M059J (cell line): ENCODE data around the gene EDC3. TPM values are rescaled to one million over a fixed set of nuclear protein-coding genes. Genes with fewer than 3 reads are reported as not detected.
"Not testable (repeated sequence)": the region's sequence is repeated elsewhere in the genome, so short reads cannot be mapped to it uniquely, and the experiment has no call there.

Experiments
- DNase-seq: peaks from one replicate; pipeline ENCODE4 v3.0.0-alpha.2; 2012; ENCODE audit warnings: low read depth
- total RNA-seq: library from RNA; depleted of rRNA; stranded (reverse); fragments of >200 nt; shearing (Covaris generic); gene quantifications from 2 replicates; pipeline ENCODE4 v1.2.3, GENCODE V29; 2014

The EDC3 gene
- total RNA-seq, 1 experiment from 2014 or later, result 9.8 TPM

DNA sequence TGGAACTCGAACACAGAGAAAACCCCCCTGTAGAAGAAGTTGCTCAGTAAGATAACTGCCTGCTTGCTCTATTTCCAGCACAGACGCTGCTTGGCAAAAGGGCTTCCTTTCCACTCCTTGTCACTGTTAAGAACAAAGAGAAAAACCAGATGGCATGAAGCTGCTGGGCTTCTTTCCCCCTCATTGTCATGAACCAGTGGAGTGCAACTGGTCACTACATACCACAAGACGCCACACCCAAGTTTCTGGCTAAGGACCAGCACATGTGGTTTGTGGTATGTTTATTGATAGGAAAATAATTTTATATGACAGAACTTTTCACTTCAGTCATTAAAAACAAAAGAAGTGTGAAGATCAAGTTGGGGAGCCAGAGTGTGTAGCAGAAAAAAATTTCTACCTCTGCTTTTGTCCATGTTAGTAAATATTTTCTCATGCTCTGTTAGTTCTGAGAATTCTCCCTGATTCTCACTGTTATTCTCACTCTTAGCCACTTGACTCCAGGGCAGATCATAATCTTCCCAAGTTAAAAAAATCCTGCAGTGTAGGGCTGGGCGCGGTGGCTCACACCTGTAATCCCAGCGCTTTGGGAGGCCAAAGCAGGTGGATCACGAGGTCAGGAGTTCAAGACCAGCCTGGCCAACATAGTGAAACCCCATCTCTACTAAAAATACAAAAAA is 42.3 kb downstream of the EDC3 start:
- peak; percentile 51 for DNase-seq

DNA sequence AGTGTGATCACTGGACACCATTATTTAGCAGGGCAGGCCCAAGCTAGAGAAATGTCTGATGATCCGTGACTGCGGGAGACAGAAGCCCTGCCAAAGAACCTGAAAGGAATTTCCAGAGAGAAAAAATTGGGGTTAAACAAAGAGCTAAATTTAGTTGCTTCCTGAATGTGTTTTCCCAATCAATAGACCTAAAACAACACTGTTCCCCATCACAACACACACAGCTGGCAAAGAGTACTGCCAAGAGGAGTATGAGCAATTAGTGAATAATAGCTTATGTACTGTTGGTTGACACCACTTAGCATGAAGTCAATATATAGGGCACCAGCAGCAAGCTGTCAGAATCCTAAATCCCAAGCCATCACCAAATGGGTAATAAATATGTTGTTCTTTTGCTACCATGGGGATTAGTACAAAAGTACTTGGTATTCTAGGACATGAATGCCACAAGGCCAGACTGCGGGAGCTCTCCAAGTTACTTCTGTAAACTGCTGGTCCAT is 44.5 kb downstream of the EDC3 start:
- DNase-seq, result no peak

DNA sequence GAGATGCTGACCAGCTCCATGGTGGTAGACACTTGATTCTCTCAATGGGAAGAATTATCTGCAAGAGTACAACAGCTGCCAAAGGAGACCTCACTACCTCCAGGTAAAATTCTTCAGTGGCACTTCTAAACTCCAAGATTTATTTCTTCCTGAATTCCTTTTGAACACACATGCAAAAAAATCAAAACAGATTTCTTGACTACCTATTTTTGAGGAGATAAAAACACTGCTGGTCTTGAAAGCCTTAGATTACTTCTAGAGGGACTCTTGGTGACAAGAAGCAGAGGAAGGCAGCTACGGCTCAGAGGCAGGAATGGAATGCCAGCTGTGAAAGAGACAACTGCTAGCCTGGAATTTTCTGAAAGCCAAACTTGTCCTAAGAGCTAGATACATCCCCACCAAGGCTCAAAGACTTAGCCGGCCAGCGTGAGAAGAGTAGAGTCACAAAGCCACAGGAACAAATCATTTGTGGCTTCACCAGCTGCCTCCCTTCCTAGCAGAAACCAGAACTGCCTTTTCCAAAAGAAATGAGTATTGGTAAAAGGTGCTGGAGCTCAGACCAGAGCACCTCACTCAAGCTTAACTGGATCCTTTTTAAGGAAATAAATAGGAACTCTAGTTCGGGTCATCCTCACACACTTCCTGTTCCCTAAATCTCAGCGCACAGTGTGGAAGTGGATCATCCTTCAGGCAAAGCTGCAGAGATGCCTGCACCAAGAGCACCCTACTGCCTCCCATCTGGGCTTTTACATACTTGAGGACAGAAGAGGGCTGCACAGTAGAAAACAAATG is 47.6 kb downstream of the EDC3 start:
- no peak for DNase-seq

DNA sequence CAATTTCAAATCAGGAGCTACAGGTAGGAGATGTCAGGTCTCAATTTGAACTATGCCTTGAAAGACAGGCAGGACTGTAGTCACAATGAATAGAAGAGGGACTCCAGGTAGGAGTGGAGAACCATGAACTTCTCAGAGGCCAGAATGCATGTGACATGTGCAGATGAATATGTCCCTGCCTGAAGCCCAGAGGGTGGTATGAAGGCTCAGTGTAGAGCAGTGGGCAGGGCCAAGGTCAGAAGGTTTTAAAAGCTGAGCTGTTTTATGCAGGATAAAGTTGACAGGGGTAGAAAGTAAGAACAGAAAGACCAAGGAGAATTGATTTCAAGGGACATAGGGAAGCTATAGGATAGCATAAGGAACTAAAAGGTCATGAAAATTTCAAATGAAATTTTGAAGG is 49.3 kb downstream of the EDC3 start:
- DNase-seq, result no peak

DNA sequence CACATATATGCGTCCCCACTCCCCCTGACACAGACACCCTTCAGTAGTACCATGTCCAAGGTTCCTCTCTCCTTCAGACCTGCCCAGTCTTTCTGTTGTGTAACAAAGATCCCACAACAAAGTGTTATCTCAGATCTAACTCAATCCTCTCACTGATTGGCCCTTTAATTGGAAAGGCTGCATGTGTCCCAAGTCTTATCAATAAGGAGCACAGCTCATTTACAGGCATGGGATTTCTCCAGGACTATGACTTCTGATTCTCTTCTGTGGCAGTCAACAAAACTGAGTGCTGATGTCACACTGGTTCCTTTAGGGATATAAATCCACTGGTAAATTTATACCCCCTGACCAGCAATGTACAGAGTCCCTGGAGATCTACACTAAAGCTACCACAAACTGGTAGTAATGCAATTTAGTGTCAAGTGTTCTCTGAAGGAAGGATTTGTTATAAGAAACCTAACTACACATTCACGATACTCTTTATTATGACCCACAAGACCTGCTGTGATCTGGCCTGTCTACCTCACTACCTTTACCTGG is 52.1 kb downstream of the EDC3 start:
- no peak for DNase-seq

DNA sequence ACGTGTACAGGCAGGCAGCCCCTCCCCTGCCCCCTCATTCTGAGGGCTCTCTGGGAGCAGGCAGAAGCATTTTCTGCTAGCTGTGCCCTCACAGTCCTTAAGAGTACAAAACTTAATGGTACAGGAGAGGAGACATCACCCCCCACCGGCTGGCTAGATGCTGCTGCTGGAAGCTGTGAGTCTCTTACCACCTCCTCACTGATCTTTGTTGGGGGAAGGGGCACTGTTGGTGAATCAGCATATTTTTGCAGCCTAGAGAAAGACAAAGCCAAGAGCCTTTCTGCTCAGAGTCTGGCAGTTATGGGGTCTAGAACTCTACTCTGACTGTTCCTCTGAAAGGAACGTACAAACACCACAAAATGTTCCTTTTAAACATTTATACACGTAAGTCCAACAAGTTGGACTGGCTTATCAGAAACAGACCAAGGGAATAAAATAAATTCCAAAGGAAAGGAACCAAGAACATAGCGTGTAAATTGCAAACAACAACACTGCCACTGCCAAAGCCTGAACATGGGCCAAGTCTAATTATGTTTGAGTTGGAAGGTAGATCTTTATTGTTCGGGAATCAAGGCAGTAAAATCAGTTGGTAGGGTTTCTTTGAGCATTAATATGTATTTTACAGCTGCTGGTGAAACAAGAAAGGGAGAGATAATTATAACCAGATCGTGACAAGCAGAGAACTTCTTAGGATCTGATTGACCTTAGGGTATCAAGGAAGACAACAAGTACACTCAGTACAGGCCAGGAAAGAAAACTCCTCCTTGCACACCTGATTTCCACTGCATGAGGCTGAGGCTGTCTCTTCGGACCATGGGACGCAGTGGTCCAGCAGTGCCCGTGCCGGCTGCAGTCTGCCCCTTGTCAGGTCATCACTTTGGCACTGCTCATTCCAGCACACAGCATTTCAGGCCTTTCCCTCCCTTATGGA is 52.8 kb downstream of the EDC3 start:
- no peak for DNase-seq

DNA sequence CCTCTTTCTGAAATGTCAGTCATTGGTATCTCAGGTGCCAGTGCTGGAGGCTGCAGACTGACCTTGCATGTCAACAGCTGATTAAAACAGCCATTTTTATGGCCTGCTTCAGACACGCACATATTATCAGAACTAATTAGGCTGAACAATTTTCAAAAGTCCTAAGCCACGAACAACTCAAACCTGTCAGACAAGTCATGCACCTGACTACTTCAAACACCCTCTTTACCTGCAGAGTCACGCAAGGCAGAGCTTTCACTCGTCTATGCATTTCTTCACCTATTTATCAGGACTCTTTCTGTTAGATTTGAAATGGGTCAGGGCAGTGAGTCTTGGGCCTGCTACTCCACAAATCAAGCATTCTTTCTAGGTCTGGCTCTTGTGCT is 53.5 kb downstream of the EDC3 start:
- no peak for DNase-seq

DNA sequence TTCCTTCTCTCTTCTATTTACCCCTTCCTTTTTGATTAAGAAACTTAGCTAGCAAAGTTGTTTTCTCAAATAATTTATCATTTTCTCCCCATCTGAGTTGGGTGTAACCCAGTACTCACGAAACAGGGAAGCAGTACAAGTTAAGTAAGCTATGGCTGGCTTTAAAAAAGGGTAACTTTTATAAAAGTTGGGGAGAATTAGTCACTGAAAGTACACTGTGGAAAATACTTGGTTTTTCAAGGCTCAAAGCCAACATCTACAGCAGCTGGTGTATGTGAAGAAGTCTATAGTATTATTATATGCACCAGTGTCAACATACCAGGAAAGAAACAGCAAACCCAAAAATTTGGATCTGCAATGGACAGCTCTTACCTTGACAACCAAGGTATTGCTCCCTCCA is 54.7 kb downstream of the EDC3 start:
- no peak for DNase-seq

DNA sequence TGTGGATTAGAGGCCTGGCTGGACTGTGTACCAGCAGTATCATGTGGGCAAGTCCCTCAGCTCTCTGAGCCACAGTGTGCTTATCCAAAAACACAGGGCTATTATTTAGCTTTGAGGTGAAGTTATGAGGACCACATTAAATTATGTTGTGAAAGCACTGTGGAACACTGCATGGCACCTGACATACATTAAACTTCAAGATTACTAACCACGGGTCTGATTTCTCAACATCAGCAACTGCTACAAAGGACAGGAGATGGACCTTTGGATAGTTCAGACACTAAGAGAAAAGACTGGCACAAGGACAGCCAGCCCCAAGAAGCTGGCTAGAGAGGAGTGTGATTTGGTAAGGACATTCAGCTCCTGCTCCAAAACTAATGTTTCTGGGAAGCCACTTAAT is 58.8 kb downstream of the EDC3 start:
- no peak for DNase-seq

DNA sequence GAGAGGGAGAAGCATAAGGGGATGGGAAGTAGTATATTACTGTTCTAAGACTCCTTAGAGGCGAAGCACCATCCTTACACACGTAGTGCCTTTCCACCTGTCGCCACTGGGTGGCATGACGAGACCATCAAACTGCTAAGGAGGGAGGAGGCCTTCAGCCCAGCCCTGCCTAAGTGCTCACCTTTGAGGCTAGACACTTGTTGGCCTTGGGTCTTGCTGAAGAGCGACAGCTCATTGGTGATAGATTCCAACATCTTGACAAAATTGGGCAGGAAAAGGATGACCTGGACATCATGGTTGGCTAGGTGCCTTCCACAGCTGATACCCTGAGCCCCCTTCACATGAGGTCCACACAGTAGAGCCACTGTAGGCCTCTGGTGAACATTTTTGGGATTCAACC is 60.6 kb downstream of the EDC3 start:
- DNase-seq, result peak; percentile 61

DNA sequence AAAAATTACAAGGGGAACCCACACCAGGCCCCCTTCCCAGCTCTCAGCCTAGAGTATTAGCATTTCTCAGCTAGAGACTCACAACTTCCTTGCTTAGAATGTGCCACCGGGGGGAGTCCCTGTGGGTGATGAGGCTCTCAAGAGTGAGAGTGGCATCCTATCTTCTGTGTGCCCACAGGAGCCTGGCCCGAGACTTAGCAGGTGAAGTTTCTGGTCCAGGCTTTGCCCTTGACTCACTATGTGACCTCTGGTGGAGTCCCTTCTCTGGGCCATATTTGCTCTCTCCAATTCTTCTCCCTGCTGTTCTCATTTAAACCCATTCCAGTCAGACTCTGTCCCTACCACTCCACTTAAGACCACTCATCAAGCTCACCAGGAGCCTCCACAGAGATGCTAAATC is 62.0 kb downstream of the EDC3 start:
- DNase-seq, result no peak

DNA sequence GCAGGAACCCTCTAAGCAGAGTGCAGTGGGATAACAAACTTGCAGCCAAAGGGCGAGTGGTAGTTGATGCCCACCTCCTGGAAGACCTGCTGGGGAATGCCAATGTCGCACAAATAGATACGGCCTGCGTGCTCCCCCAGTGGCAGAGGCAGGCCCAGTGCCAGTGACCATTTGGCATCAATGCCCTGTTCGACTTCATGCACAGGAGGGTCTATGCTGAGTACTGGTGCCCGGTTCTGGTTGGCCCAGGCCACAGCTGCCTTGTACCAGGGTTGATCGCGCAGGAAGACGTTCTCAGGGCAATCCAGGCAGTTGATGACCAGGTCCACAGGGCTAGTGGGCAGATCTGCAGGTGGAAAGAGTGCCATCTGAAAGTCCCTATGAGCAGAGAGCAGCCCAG is 63.2 kb downstream of the EDC3 start:
- DNase-seq, result no peak

DNA sequence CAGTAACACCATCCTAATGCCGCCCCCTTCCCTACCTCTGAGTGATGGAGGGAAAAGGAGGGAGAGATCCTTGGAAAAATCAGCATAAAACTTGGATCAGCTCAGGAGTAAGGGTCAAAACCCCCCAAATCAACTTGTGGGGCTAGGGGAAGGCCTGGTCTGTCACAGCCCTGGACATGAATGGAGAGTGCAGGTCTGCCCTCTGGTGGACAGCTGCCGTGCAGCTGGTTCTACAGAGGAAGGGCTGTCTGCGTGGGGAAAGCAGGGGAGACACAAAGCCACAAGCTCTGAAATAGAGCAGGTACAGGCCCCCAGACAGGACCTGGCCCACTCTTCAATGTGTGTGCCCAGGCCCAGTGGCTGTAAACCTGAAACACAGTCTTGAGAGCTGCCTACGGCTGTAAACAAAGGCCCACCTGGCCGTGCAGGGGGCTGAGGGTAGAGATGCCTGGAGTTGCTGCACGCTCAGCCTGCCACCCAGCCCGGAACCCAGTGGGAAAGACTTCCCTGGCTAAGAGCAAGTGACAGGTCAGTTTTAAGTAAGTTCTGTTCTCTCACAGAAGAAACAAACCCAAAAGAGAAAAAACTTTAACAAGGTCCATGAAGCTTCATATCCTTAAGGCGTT is 63.8 kb downstream of the EDC3 start:
- peak; percentile 47 for DNase-seq

DNA sequence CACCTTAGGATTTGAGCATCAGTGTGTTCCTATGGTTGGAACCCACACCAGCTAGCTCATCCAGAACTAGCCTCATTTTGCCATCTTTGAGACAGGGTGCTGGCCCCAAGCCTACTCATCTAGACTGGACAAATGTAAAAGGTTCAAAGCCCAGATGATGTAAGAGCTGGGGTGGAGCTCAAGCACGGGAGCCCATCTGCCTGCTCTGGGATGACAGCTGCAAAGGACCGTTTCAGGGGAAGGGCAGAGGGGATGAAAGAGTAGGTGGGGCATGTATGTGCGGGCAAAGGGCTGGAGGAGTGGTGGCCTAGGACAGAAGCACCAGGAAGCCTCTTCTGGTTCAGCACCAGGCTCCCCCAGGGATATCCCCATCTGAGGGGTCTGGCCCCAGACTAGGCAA is 64.4 kb downstream of the EDC3 start:
- peak; percentile 5 for DNase-seq

DNA sequence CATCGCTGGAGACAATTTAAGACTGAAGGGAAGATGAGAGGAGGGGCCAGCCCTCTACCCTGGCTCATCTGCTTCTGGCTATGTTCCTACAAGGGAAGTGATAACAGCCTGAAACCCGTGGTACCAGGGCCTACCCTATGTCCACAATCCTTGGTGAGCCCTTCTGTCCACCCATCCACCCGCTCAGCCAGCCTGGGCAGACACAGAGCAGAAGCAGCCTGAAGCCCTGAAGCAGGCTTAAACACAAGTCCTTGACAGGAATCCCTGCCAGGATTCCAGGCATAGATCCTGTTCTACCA is 64.8 kb downstream of the EDC3 start:
- no peak for DNase-seq

DNA sequence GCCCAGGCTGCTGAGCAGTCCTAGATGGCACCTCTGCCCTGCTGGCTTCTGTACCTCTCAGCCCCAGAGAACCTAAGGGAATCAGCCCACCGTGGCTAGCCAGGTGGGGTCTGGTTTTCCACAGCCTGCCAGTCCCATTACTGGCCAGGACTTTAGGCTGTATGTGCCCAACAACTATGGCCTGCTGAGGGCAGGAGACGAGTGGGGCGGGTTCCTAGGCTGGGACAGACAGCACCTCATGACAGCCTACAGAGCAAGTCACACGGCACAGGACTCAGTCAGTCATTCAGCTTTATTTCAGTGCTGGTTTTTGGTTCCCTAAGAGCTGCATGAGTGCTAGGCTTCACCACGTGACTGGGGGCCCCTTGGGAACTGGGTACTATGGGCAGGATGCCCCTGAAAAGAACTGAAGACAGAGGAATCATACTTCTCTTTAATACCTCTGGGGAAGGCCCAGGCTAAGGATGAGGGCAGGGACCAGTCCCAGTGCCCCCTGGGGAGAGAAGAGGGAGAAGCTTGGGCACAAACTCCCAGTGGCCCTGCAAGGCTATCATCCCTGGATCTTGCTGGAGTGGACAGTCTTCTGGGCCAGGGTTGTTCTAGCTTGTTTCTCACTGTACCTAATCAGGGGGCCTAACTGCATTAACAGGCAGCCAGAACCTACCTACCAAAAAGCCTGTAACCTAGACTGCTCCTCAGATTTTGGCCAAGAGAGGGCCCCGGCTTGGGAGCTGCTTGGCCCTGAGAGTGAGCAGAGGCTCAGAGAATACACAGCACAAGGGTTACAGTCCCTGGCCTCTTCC is 65.3 kb downstream of the EDC3 start:
- no peak for DNase-seq

DNA sequence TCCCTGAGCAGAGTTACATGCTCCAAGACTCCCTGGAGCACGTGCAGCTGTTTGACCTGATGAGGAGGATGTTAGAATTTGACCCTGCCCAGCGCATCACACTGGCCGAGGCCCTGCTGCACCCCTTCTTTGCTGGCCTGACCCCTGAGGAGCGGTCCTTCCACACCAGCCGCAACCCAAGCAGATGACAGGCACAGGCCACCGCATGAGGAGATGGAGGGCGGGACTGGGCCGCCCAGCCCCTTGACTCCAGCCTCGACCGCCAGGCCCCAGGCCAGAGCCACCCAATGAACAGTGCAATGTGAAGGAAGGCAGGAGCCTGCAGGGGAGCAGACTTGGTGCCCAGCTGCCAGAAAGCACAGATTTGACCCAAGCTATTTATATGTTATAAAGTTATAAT is 66.1 kb downstream of the EDC3 start:
- not testable (repeated sequence) for DNase-seq

DNA sequence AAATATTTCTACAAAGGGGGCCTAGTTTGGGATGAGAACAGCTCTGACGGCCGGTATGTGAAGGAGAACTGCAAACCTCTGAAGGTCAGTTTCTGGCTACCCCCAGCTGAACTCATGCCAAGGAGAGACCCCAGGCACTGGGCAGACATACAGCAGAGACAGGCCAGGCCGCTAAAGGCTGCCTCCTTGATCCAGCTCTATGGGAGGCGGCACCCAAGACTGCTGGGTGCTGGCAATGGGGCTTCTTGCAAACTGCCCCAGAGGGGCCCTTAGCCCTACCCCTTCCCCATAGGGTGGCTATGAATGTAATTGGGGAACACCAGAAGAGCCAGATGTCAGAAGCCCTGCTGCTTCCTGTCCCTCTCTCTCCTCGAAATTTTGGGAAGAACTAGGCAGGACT is 66.9 kb downstream of the EDC3 start:
- DNase-seq, result no peak

DNA sequence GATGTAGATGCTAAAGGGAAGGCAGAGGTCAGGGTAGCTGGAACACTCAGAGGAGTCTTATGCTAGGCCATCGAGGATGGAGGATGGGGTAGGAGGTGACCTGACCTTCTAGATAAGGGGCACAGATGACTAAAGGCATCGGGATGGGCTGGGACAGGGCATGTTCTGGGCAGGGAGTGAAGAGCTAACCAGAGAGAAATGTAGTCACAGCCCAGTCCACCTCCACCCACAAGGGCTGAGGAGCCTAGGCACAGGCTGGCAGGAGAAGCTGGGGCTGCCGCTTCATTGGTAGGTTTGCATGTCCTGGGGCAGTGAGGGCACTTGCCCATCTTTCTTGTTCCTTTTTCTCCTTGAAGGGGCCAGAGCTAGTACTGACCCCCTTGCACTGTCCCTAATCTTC is 67.6 kb downstream of the EDC3 start:
- no peak for DNase-seq

DNA sequence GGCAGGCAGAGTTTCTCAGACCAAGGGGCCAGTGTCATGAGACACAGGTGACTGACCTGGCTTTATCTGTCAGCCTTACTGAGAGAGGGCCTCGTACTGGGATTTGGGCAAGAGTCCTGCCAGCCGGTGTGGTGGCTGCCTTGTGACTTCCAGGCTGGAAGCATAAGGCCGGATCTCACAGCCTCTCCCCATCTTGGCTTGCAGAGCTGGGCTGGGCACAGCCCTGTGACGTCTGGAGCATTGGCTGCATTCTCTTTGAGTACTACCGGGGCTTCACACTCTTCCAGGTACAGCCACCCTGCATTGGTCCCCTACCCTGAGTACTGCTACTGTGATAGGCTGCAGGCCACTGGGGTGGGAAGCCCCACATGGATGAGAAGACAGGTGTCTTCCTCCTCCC is 68.1 kb downstream of the EDC3 start:
- DNase-seq, result no peak
